Activated naive CD8-positive, alpha-beta T cell treated with anti-CD3 and anti-CD28 coated beads, Interleukin-2, amount 50 U/mL, for 16 hours (primary cell): Measurements from ENCODE around the gene GBX1.
A peak's percentile ranks its signal among the peaks of the same experiment; 100 is the strongest.

Source experiments
- DNase-seq: peaks from one replicate; pipeline ENCODE4 v3.0.0-alpha.2; 2020; ENCODE audit warnings: low read depth, low spot score

Gene GBX1

DNA sequence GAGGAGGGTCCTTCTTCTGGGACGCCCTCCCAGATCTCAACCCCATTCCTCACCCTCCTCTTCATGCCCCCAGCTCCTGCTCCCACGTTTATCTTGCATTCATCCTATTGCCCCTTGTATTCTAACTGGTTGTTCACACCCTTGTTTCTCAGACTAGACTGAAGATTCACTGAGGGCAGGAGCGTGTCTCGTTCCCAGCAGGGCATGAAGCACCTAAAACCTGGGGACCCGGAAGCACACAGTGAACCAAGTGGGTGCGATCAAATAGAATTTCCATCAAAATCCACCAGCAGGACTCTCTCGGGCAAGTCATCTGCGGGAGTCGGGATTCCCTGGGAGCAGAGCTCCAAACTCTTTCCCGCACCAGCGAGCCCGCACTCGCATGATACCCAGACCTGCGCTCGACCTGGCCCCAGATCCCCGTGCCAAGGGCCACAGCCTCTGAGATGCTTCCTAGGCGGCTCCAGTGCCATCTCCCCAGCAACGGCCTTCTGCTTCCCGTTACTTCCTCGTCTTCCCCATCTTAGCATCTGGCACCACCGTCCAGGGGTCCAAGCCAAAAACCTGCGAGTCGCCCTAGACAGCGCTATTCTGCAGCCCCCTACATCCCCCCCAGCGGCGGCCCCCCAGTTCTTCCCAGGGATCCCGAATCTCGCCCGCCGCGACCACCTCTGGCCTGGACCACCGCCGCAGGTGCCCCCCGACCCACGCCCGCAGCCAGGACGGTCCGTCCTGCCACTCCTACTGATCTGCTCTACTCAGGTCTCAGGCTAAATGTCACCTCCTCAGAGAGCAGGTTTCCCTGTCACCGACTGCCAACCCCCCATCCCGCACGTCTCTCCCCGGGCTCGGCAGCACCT lies 6.1 kb upstream of the GBX1 start:
- no peak for DNase-seq

DNA sequence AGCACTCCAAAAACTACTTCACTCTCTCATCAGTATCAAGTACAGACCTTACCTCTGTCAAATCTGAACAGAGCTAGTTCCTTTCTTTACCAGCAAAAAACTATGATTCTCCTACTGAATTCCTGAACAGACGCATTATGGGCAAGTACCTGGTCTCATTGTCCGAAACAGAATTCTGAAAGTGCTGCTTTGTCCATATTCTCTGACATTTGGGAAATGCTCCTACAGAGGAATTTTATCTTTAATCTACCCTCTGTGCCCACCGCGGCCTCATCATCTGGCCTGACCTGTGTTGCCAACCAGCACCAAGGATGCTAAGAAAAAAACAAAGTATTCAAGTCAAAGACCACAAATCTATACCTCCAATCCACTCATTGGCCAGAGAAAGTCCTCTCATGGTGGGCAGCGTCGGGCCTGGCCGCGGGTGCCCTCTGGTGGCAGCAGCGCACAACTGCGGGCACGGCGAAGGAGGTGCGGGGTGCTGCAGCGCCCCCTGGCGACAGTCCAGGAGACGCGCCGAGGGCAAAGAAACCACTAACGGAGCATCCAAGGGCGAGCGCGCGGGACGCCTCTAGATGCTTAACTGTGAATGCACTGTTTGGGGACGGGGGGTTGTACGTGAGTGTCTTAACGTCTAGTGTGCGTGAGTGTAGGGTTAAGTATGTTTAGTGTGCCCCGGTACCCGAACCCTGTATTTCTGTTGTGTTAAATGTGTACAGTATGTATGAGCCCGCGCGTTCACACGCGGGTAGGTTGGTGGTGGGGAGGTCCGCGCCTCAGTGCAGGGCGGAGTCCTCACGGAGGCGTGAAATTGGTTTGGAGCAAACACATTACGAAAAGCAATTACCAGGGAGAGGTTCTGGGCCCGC lies 5.0 kb upstream of the GBX1 start:
- peak; percentile 54 for DNase-seq

DNA sequence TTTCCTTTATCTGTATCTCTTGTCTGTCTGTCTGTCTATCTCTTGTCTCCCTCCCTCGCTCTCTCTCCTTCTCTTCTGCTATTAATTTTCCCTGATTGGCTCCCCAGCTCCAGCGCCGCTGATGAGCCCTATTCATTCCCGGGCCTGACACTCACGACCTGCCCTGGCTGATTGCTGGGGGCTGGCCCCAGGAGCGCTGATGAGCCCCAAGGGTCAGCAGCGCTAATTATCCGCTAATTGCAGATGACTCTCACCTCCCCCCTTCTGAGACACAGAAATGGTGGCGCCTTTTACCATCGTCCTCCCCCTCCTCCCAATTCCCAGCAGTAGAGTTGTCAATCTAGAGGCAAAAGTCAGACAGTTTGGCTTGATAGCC lies 1.3 kb upstream of the GBX1 start:
- no peak for DNase-seq

DNA sequence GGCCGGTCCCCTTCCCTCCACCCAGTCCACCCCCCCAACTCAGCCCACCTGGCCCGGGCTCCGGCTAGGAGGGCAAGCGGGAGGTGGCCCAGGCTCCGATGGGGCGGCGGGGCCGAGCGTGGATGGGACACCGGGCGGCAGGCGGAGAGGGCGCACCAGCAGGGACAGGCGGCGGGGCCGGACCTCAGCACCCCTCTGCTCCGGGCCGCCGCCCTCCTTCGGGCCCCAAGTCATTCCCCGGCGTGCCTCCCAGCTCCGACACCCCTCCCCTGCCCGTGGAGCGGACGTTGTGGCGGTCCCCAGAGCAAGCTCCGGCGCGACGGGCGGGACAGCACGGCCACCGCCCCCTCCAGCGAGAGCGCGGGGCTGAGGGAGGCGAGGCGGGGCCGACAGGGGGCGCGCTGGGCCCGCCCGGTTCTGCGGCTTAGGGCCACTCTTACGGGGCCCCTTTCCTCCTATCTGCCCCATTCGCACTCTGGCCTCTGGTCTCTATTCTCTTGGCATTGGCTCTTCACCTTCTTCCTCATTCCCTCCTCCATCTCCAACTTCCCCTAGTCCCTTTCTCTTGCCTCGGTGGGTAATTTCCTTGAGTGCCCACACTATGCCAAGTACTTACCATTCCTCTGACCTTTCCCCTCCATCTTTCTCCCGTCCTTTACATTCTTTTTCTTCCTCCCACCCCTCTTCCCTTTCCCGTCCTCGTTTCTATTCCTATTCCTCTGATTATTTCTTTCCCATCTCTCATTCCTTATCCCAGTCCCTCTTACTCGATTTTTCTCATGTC lies 701 bp upstream of the GBX1 start:
- peak; percentile 25 for DNase-seq

DNA sequence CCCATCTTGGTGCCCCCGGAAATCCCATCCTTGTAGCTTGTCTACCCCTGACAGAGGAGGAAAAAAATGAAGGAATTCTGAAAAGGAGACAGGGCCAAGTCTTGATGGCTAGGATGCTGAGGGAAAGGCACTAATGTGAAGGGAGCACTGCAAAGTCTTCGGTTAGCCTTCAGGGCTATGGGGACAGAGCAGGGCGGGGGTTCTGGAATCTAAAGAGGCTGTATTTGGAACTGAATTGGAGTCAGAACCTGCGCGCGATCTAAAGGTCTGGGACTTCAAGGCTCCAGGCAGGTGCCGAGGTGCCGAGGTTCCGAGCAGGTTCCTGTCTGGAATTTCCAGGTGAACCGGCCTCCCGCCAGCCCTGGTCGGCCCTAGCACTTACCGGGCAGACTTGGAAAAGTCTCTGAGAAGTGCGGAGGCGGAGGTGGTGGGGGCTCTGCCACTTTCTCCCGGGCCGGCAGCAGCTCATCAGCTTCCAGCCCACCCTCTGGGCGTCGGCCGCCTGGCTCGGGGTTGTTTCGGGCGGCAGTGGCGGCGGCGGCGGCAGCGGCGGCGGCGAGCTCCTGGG lies 781 bp downstream of the GBX1 start:
- no peak for DNase-seq

DNA sequence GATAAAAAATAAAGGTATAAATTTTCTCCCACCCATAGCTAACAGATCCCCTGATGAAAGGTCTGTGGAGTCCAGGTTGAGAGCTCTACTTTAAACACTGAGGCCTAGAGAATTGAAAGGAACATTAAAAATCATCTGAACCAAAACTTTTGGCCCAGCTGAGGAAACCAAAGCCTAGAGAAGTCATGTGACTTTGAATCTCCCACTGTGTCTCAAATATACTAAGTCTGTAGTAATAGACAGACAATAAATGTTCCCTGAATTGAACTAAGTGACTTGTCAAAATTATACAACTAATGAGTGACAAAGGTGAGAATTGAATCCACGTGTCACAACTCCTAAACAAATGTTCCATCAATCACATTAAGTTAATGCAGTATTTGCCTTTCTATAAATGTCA lies 5.7 kb downstream of the GBX1 start:
- DNase-seq, result no peak

DNA sequence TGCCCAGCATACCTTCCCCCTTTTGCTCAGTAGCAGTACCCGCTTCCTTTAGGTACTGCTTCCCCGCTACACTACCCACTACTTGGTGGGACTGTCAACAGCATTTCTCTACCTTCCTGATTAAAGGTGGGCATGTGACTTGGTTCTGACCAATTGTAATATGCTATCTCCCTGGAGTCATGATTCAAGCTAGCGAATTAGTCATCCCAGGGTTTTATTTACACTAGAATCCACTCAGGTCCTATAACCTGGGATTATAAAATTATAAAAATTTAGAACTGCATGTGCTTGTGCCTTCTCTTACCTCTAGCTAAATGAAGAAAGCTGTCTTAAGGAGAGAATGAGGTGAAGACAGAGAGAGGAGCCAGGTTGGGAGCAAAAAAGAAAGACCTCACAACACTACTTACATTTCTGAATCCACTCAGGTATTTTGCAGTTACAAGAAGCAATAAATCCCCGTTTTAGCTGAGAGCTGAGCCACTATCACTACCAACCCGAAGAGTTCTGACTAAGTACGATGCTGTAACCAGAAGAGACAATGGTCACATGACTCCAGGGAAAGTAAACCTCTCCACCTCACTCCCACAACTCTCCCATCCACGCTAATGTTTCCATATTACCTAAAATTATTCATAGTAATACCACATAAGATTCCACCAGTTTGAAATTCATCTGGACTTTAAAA lies 9.7 kb downstream of the GBX1 start:
- DNase-seq, result no peak

DNA sequence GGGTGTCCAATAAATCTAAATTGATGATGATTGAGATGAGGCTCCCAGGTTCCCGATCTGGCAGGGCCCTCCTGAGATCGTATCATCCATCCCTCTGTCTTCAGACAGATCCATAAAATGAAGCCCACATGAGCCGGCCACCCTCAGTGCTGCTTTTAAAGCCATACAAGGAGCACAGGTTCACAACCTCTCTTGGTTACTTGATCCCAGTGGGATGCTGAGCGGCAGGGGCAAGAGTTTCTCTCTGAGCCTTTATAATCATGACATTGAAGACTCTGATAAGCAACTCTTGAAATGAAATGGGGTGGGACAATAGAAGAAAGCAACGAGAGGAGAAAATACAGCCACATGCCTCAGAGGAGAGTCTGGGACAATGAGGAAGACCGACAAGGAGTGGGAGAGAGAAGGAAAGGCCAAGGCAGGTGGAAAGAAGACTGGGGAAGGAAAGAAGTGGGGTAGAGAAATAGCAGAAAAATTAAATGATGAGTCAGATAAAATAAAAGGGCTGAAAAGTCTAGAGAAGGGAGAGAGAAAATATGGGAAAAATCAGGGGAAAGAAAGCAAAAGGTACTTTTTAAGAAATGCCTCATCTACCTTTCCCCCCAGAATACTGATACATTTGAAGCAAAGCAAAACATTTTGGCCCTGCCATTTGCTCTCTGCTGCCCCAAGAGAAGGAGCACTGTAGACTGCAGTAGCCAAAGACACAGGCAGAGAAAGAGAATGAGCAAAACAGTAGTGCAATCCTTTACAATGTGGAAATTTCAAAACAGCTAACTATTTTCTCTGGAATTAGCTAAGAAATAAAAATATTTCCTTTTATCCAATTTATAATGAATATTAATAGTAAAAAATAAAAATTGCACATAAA lies 14.6 kb downstream of the GBX1 start:
- no peak for DNase-seq

DNA sequence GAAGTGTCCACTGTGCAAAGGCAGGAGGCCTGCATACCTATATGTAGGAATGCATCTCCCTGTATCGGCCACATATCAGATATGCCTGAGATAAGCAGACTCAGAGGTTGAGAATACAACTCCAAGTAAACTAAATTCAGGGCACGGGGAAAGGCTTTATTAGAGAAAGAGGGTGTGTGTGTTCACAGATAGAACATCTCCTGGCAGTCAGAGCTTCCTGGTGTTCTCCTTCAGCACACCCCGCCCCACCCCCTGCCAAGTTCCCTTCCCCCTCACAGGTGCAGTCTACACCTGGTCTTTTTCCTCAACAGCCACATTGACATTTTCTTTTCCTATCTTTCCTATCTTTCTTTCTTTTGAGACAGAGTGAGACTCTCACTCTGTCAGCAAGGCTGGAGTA lies 17.1 kb downstream of the GBX1 start:
- DNase-seq, result no peak

DNA sequence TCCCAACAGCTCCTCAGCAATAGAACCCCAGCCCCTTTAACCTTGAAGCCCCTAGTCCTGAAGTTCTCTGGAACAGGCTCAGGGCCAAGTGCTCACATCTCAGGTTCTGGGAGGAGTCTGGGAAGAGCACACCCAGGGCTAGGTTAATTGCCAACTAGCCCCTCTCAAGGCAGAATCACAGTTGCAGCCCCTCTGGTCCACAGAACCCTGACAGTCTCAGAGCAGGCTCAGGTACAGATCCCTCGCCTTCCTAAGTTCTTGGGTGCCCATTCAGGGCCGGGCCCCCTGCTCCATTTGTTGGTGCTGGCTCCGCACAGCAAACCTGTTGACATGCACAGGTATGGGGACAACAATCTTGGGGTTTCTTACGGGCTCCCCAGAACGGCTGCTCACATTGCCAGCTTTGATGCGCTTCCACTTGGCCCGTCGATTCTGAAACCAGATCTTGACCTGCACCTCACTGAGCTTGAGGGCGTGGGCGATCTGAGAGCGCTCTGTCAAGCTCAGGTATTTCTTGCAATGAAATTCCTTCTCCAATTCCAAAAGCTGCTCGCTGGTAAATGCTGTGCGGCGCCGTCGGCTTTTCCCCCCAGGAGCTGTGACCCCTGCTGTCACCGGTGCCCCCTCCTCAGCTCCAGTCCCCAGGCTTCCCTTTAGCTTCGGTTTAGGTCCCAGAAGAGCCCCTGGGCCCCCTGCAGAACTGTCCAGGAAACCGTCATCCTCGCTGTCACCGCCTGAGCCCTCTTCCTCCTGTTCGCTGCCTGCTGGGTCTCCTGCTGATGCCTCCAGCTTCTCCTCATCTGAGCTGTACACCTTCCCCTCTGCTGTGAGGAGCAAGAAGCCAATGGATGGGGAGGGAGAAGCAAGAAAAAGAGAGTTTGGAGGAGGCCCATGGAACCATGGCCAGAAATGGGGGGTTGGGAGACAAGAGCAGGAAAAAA lies 18.9 kb downstream of the GBX1 start:
- no peak for DNase-seq

DNA sequence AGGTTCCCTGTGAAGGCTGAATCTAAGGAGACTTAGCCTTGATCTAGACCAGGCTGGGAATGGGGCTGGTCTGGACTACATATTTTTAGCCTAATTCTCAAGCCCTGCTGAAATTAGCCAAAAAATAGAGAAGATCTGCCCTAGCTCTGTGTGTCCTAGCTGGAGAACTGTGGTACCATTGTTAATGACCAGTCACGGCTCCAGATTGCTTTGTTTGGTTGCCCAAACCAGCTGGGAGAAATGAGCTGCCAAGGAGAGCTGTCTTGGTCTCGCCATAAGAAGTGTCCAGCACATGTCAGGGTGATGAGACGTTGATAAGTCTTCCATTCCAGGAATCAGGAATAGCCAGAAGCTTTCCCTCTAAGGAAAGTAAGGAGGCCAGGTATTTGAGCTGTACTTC lies 20.7 kb downstream of the GBX1 start:
- no peak for DNase-seq

DNA sequence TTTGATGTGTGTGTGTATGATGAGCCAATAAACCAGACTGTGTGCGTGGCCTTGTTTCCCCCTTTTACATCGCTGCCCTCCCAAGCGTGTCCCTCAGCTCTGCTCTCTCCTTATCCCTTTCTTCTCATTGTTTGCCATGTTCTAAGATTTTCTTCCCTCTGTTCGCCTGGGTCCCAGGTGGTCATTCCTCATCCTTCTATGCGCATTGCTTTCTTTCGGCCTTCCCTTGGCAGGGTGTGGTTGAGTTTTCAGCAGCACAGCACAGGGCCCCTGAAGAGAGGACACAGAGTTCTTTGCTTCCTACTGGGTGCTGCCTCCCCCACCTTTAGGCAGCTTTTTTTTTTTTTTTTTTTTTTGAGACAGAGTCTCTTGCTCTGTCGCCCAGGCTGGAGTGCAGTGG lies 23.1 kb downstream of the GBX1 start:
- no peak for DNase-seq

DNA sequence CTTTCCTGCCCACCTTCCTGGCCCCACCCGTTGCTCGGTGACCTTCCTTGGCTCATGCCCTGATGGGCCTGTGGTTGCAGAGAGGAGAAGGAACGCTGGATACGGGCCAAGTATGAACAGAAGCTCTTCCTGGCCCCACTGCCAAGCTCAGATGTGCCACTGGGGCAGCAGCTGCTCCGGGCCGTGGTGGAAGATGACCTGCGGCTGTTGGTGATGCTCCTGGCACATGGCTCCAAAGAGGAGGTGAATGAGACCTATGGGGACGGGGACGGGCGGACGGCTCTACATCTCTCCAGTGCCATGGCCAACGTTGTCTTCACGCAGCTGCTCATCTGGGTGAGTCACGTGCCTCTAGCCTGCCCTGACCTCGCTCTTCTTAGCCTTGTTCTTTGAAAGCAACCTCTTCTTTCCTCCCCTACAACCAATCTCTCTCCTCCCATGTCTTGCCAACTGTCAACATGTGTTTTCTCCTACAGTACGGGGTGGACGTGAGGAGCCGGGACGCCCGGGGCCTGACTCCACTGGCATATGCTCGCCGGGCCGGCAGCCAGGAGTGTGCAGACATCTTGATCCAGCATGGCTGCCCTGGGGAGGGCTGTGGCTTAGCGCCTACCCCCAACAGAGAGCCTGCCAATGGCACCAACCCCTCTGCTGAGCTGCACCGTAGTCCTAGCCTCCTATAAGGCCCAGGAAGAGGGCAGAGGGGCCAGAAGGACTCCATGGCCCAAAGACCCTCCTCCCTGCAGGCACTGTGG lies 24.1 kb downstream of the GBX1 start:
- no peak for DNase-seq

DNA sequence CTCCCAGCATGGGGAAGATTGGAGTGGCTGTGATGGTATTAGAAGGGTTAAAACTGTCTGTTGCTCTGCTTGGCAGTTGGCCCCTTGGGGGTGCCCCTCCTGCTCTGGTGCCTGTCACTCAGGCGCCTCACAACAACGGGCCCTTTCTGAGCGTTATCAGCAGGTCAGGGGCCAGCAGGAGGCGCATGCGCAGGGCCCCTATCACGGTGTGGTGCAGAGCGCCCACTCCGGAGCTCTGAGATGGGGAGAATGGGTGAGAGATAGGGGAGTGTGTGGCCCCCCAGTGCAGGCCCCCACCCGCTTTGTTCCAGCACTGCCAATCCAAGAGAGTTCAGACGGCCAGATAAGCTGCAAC lies 24.8 kb downstream of the GBX1 start:
- no peak for DNase-seq

DNA sequence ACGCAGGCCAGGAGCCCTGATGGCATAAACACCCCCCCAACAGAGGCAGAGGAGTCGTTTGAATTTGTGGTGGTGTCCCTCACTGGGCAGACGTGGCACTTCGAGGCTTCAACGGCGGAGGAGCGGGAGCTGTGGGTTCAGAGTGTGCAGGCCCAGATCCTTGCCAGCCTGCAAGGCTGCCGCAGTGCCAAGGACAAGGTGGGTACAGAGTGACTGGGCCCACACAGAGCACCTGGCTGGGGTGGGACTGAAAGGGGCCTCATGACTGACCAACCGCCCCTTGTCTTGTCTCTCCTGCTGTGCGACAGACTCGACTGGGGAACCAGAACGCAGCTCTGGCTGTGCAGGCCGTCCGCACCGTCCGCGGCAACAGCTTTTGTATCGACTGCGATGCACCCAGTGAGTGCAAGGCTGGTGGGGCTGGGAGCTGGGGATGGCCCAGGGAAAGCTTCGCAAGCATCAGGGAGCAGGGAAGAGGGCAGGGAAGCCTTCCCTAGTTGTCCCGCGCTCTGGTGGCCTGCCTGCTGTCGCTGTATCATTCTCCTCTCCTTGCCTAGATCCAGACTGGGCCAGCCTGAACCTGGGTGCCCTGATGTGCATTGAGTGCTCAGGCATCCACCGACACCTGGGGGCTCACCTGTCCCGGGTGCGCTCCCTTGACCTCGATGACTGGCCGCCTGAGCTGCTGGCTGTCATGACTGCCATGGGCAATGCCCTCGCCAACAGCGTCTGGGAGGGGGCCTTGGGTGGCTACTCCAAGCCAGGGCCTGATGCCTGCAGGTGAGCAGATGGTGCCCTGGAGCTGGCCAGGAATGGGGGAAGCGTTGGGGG lies 25.4 kb downstream of the GBX1 start:
- no peak for DNase-seq

DNA sequence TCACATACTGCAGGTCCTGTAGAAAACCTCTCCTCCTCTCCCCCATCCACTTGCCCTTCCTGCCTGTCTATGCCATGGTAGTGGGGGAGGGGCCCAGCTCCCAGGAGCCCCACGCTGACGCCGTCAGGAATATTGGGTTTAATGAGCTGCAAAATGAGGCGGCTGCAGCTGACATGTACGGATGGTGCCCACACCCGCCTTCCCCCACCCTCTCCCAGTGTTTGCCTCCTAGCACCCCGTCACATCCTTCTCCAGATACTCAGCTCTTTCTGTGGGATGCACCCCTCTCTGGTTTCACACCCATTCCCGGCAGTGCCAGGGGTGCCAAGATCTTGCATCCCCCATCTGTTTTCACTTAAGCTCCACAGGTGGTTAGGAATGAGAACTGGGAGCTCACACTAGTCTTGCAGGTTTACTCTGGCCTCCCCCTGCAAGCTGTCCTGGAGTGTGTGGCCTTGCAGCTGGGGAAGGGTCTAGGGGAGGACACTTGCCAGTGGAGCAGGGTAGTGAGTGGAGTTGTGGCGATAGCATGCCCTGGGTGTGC lies 26.1 kb downstream of the GBX1 start:
- DNase-seq, result no peak

DNA sequence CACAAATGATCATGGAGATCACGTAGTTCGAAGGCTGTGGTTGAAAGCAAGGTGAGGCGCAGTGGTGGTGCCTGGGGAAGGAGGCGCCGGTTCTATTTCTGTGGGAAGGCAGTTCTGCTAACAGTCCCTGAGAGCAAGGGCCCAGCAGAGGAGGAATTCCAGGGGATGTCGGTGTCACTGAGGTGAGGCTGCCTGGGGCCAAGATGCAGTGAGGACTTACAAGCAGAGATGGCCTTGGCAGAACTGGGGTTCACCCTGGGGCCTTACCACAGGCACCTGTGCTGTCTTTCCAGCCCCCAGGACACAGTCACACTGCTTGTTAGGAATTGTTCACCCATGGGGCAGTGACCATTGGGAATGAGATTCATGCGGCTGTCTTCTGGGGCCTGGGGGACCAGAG lies 26.7 kb downstream of the GBX1 start:
- no peak for DNase-seq
